Uterus (tissue), 2 donors: ENCODE measurements around the gene UBE4B.

ENCODE experiments used
- CTCF ChIP-seq, 4 experiments: fragments of 200-600 bp in 2 of 4; fragments of 450-650 bp in 2 of 4; sonication (generic) in 2 of 4; IDR thresholded peaks; one replicate each; pipeline ENCODE4 v1.5.1; 2016 to 2019; ENCODE audit warnings: antibody characterized with exemption in 4 of 4, mild to moderate bottlenecking in 2 of 4, moderate library complexity in 1 of 4
- POLR2A ChIP-seq, 2 donors: fragments of 450-650 bp; IDR thresholded peaks; one replicate each; pipeline ENCODE4 v1.6.1; 2016; ENCODE audit warnings: antibody characterized with exemption in 2 of 2, mild to moderate bottlenecking in 1 of 2, moderate library complexity in 1 of 2

- TF ChIP-seq CTCF (IDR thresholded peaks at IDR 0.05) (no peak), POLR2A (IDR thresholded peaks at IDR 0.05) (no peak)
These were observed 43.0 kb downstream of the UBE4B start for GRCh38 chr1:10075732-10076131.
